Fibroblast of lung (primary cell): Measurements from ENCODE around the gene HIC2. TPM values are rescaled to one million over a fixed set of nuclear protein-coding genes. Genes with fewer than 3 reads are reported as not detected.
"Not testable (repeated sequence)": the region's sequence is repeated elsewhere in the genome, so short reads cannot be mapped to it uniquely, and the experiment has no call there.

Experiments
- DNase-seq, 2 donors: peaks; one replicate each; pipeline versions ENCODE4 v3.0.0 to v3.0.0-alpha.2; 2010; ENCODE audit warnings: low read depth in 2 of 2
- H2AFZ ChIP-seq: 2 replicates; pipeline ENCODE4 v1.5.1; 2012; ENCODE audit warnings: low read length, control low read depth, inconsistent platforms
- H3K27ac ChIP-seq: 2 replicates; pipeline ENCODE4 v1.5.1; 2011; ENCODE audit warnings: low read length, control low read depth; ENCODE audit not compliant: insufficient read depth
- H3K27me3 ChIP-seq: 2 replicates; pipeline ENCODE4 v1.5.1; 2011; ENCODE audit warnings: mild to moderate bottlenecking, low read length; ENCODE audit not compliant: control insufficient read depth, insufficient read depth
- H3K36me3 ChIP-seq: 2 replicates; pipeline ENCODE4 v1.5.1; 2011; ENCODE audit warnings: low read length; ENCODE audit not compliant: control insufficient read depth, insufficient read depth
- H3K4me1 ChIP-seq: 2 replicates; pipeline ENCODE4 v1.5.1; 2011; ENCODE audit warnings: low read length; ENCODE audit not compliant: control insufficient read depth, insufficient read depth; ENCODE audit errors: extremely low read depth
- H3K4me2 ChIP-seq: 2 replicates; pipeline ENCODE4 v1.5.1; 2011; ENCODE audit warnings: low read length, control low read depth; ENCODE audit not compliant: insufficient read depth; ENCODE audit errors: extremely low read depth
- H3K4me3 ChIP-seq, 4 experiments: fragments of 200-600 bp in 1 of 4; sonication (generic) in 1 of 4; replicated peaks in 1 of 4; 2 replicates each; pipeline ENCODE4 v1.5.1; 2011 to 2016; ENCODE audit warnings: low read length in 4 of 4, low read depth in 3 of 4, mild to moderate bottlenecking in 3 of 4, control low read depth in 2 of 4, inconsistent platforms in 1 of 4, mixed read lengths in 1 of 4; ENCODE audit not compliant: insufficient read depth in 1 of 4; ENCODE audit errors: control extremely low read depth in 1 of 4
- H3K79me2 ChIP-seq: 2 replicates; pipeline ENCODE4 v1.5.1; 2012; ENCODE audit warnings: mild to moderate bottlenecking, low read length, inconsistent platforms; ENCODE audit not compliant: control insufficient read depth, insufficient read depth
- H3K9ac ChIP-seq: 2 replicates; pipeline ENCODE4 v1.5.1; 2011; ENCODE audit warnings: mild to moderate bottlenecking, low read length, control low read depth; ENCODE audit not compliant: insufficient read depth
- H3K9me3 ChIP-seq: 2 replicates; pipeline ENCODE4 v1.5.1; 2012; ENCODE audit warnings: low read depth, low read length; ENCODE audit not compliant: control insufficient read depth, insufficient read depth
- H4K20me1 ChIP-seq: 2 replicates; pipeline ENCODE4 v1.5.1; 2011; ENCODE audit warnings: low read length; ENCODE audit not compliant: control insufficient read depth, insufficient read depth; ENCODE audit errors: extremely low read depth
- CTCF ChIP-seq, 2 donors: IDR thresholded peaks in 1 of 2; conservative IDR thresholded peaks in 1 of 2; 1 replicate in 1 of 2; 2 replicates in 1 of 2; pipeline ENCODE4 v1.5.1; 2011 to 2012; ENCODE audit warnings: low read length in 2 of 2, control low read depth in 1 of 2, inconsistent platforms in 1 of 2, low read depth in 1 of 2, mild to moderate bottlenecking in 1 of 2
- EZH2 ChIP-seq: IDR thresholded peaks from 2 replicates; pipeline ENCODE4 v1.5.1; 2012; ENCODE audit warnings: low read length, control low read depth, mild to moderate bottlenecking; ENCODE audit errors: missing control alignments
- polyA plus RNA-seq, 2 donors: library from polyadenylated mRNA; depleted of rRNA in 1 of 2; stranded (reverse) in 1 of 2; unstranded in 1 of 2; fragments of >200 nt; gene quantifications; 2 replicates each; pipeline ENCODE4 v1.2.1, GENCODE V29; 2011 to 2012; ENCODE audit warnings: missing spikeins in 1 of 2
- total RNA-seq: library from RNA; depleted of rRNA; stranded (reverse); fragments of >200 nt; gene quantifications from 2 replicates; pipeline ENCODE4 v1.2.1, GENCODE V29; 2014

HIC2 gene
- total and polyA plus RNA-seq, 2 donors (not counting 1 experiment from before 2014, with no cell fraction given), result 0.70 to 2.3 TPM

GRCh38 chr22:21454998-21455333 lies 37.8 kb downstream of the HIC2 start:
- not testable (repeated sequence) for H3K9ac ChIP-seq, H3K79me2 ChIP-seq, H3K36me3 ChIP-seq, H3K4me3 ChIP-seq, H3K9me3 ChIP-seq, DNase-seq, H3K27ac ChIP-seq, H3K4me2 ChIP-seq, H4K20me1 ChIP-seq, H3K4me1 ChIP-seq, H2AFZ ChIP-seq, H3K27me3 ChIP-seq

DNA sequence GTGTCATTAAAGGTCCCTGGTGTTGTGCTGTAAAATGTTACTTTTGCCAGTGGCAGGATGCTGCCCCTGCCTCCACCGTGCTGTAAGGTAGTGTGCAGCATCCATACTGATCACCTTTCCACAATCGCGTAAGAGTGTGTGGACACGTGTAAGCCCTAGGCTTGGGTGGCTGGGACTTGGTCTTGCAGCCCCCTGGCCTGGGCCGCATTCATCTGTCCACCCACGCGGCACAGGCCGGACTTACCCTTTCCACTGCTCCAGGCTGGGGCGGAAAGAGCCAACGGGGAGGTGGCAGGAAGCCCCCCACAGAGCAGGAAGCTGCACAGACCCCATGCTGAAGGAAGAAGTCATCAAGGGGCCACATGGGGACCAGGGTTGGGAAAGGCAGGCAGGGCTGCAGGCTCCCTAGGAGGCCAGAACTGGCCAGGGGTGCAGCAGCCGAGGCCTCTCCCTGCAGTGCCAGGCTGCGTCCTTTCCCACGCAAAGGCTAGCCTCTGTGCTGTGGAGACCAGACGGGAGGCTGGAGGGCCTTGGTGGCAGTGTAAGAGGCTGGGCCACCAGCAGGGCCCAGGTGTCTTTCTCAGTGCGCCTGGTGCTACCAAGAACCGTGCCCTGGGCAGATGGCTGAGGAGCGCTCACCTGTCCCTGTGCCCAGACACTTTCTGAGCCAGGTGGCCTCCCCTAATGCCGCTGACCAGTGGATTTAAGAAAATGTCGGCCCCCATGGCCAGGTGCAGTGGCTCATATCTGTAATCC lies 38.3 kb downstream of the HIC2 start:
- no peak overlapping the region for H3K9ac ChIP-seq
- H3K4me1 ChIP-seq, result no peaks in the 10 kb centered on the region
- H2AFZ ChIP-seq, result no peak overlapping the region
- no peak for DNase-seq
- no peaks in the 10 kb centered on the region for H3K9me3 ChIP-seq
- no peak overlapping the region for H3K4me2 ChIP-seq
- TF ChIP-seq CTCF (conservative IDR thresholded peaks at IDR 0.05 in 1 of 2, IDR thresholded peaks at IDR 0.05 in 1 of 2; ENCODE audit: low read depth in 1 of 2, low read length in 2 of 2), result no peak
- TF ChIP-seq EZH2, result no peak
- no peaks in the 10 kb centered on the region for H3K36me3 ChIP-seq
- no peaks in the 10 kb centered on the region for H4K20me1 ChIP-seq
- H3K27ac ChIP-seq, result no peak overlapping the region
- no peaks in the 10 kb centered on the region for H3K79me2 ChIP-seq
- no peak overlapping the region for H3K4me3 ChIP-seq
- no peaks in the 10 kb centered on the region for H3K27me3 ChIP-seq

DNA sequence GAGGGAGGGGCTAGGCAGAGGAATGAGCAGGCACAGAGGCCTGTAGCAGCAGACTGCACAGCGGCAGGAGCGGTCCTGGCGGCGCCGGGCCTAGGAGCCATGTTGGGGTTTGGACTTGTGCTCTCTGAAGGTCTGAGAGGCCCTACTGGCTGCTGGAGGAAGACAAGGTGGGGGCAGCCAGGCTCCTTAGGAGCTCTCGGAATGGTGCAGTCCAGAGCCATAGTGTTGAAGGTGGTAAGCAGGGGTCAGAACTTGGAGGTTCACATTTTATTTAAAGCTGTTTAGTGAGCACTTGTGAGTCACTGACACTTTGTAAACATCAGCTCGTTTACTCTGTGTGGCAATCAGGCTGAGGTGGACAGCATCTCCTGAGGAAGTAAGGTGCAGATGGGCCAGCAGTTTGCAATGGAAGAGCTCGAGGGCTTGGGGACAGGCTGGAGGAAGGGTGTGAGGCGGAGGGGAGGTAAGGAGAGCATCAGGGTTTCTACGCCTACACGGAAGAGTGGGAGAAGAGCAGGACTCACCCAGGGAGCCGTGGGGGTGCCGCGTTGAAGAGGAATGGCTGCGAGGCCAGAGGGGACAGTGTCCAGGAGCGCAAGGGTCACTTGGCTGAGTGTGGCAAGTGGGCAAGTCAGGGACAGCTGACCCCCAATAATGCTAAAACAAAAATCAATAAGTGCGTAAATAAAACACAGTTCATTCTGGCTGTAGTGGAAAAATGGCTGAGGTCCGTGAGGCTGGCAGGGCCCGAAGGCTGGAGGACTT lies 40.0 kb downstream of the HIC2 start:
- DNase-seq, result peak in 1 of 2 donors; percentile 15
- no peak overlapping the region for H3K4me2 ChIP-seq
- no peaks in the 10 kb centered on the region for H4K20me1 ChIP-seq

GRCh38 chr22:21462672-21463071 lies 45.5 kb downstream of the HIC2 start:
- not testable (repeated sequence) for H3K9me3 ChIP-seq

More for the DNA sequence above, 40.0 kb downstream of the HIC2 start:
- TF ChIP-seq EZH2, result no peak
- no peak for TF ChIP-seq CTCF (conservative IDR thresholded peaks at IDR 0.05 in 1 of 2, IDR thresholded peaks at IDR 0.05 in 1 of 2; ENCODE audit: low read depth in 1 of 2, low read length in 2 of 2)
- H3K27ac ChIP-seq, result no peak overlapping the region
- no peaks in the 10 kb centered on the region for H3K36me3 ChIP-seq
- H3K4me1 ChIP-seq, result no peaks in the 10 kb centered on the region
- no peaks in the 10 kb centered on the region for H3K79me2 ChIP-seq
- H3K4me3 ChIP-seq, result no peak overlapping the region
- H2AFZ ChIP-seq, result no peak overlapping the region
- no peaks in the 10 kb centered on the region for H3K27me3 ChIP-seq
- no peak overlapping the region for H3K9ac ChIP-seq
- no peaks in the 10 kb centered on the region for H3K9me3 ChIP-seq

GRCh38 chr22:21467337-21468193 lies 50.4 kb downstream of the HIC2 start, which contains the start of gene TMEM191C:
TMEM191C (plus strand) TSS chr22:21467387; CDS start chr22:21467460, 73 bp downstream.
- H3K4me1 ChIP-seq, H3K79me2 ChIP-seq, H2AFZ ChIP-seq, DNase-seq, H3K27me3 ChIP-seq, H3K36me3 ChIP-seq, H3K27ac ChIP-seq, H4K20me1 ChIP-seq, H3K9ac ChIP-seq, H3K9me3 ChIP-seq, H3K4me2 ChIP-seq: not testable (repeated sequence)
- peak within 1 kb of the TSS in 3 of 4 experiments; percentile 24 to 51 (median 42) for H3K4me3 ChIP-seq

More at GRCh38 chr22:21462672-21463071, 45.5 kb downstream of the HIC2 start:
- not testable (repeated sequence) for H3K79me2 ChIP-seq, H3K9ac ChIP-seq, H3K27ac ChIP-seq, H4K20me1 ChIP-seq, H3K4me1 ChIP-seq, H3K4me3 ChIP-seq, H3K36me3 ChIP-seq, DNase-seq, H2AFZ ChIP-seq, H3K27me3 ChIP-seq, H3K4me2 ChIP-seq
